ENCODE data around the gene LRRC55.
A peak's percentile ranks its signal among the peaks of the same experiment; 100 is the strongest.

Gene LRRC55

DNA sequence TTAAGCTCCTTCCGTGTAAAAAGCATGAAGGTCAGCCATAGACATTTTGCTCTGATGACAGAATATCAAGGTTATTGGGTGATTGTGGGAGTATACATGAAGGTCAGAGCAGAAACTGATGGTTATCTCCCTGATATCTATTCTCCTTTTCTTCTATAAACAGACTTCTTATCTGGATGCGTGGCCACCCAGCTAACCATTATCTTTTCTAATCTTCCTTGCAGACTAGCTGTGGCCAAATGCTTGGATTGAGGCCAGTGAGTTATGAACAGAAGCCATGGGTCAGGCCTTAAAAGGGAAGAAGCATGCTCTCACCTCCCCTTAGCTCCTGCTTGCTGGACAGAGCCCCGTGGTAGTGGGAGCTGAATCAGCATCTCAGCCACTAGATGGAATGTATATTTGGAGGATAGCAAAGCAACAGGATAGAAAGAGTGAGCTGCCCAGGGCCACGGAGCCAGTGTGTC lies 31.3 kb upstream of the LRRC55 start:
- Histone ChIP-seq H3K4me1 (ENCODE audit: control insufficient read depth, insufficient read depth, low read length) (peaks cover 24% of the 10 kb centered on the region), H3K4me3 (ENCODE audit: low read depth, low read length) (no peak overlapping the region), H3K27ac (ENCODE audit: low read depth, low read length) (no peak overlapping the region; the same call in 1 of the 2 replicates), H3K36me3 (ENCODE audit: control insufficient read depth, insufficient read depth, low read length) (no peaks in the 10 kb centered on the region), H3K9me3 (ENCODE audit: control insufficient read depth, insufficient read depth, low read depth, low read length) (no peaks in the 10 kb centered on the region), H3K9ac (ENCODE audit: low read length) (peak overlapping the region; percentile 29), H3K27me3 (ENCODE audit: control insufficient read depth, insufficient read depth, low read length) (no peaks in the 10 kb centered on the region)

DNA sequence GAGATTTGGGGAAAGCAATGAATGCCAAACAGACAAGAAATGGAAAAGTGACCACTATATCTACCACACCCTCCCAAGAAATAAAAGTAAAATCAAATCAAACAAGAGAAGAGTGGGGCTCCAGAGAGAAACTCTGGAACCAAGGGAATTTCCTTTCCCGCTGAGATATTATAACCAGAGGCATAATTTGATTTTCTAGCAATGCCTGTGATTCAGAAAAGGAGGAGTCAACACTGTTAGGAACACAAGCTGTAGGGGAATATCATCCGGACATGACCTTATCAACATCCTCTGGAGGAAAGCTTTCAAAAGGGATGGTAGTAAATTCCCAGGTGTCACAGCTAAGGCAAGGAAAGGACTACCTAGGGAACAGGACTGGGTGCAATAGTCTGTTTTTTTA lies 29.6 kb upstream of the LRRC55 start:
- no peaks in the 10 kb centered on the region for H3K36me3 ChIP-seq (ENCODE audit: control insufficient read depth, insufficient read depth, low read length)
- H3K9ac ChIP-seq (ENCODE audit: low read length), result no peak overlapping the region
- H3K27me3 ChIP-seq (ENCODE audit: control insufficient read depth, insufficient read depth, low read length), result no peaks in the 10 kb centered on the region
- no peak overlapping the region for H3K27ac ChIP-seq (ENCODE audit: low read depth, low read length)
- peaks cover 37% of the 10 kb centered on the region for H3K4me1 ChIP-seq (ENCODE audit: control insufficient read depth, insufficient read depth, low read length)
- no peaks in the 10 kb centered on the region for H3K9me3 ChIP-seq (ENCODE audit: control insufficient read depth, insufficient read depth, low read depth, low read length)
- no peak overlapping the region for H3K4me3 ChIP-seq (ENCODE audit: low read depth, low read length)

DNA sequence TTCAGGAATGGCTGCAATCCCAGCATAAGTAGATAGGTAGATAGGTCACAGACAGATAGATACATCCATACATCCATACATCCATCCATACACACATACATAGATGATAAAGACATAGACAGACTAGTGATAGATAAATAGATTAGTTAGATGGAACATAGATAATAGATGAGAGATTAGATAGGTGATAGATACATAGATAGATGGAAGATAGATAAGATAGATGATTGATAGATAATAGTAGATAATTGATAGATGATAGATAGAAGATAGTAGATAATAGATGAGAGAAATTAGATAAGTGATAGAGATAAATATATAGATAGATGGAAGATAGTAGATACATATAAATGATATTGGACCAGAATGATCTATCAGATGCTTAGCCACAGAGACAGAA lies 28.3 kb upstream of the LRRC55 start:
- Histone ChIP-seq H3K27ac (ENCODE audit: low read depth, low read length) (no peak overlapping the region), H3K4me1 (ENCODE audit: control insufficient read depth, insufficient read depth, low read length) (peaks cover 40% of the 10 kb centered on the region), H3K36me3 (ENCODE audit: control insufficient read depth, insufficient read depth, low read length) (no peaks in the 10 kb centered on the region), H3K9me3 (ENCODE audit: control insufficient read depth, insufficient read depth, low read depth, low read length) (no peaks in the 10 kb centered on the region), H3K4me3 (ENCODE audit: low read depth, low read length) (no peak overlapping the region), H3K27me3 (ENCODE audit: control insufficient read depth, insufficient read depth, low read length) (no peaks in the 10 kb centered on the region), H3K9ac (ENCODE audit: low read length) (no peak overlapping the region)

DNA sequence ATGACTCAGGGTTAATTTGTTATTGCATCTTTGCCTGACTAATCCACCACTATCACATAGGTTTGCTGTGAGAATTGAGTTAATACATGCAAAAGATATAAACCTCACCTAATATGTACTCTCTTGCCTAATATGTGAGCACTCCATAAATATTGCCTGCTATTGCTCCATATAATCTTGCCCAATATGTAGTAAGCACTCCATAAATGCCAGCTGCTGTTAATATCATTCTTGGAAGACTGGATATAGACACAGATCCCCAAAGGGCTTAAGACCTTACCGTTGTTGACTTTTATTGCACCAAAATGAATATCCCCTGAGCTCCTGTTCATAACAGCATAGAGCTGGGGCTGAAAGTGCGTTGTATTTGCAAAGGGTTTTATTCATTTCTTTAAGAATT lies 27.0 kb upstream of the LRRC55 start:
- Histone ChIP-seq H3K9me3 (ENCODE audit: control insufficient read depth, insufficient read depth, low read depth, low read length) (no peaks in the 10 kb centered on the region), H3K4me1 (ENCODE audit: control insufficient read depth, insufficient read depth, low read length) (peaks cover 40% of the 10 kb centered on the region), H3K4me3 (ENCODE audit: low read depth, low read length) (no peak overlapping the region), H3K27me3 (ENCODE audit: control insufficient read depth, insufficient read depth, low read length) (no peaks in the 10 kb centered on the region), H3K9ac (ENCODE audit: low read length) (no peak overlapping the region), H3K36me3 (ENCODE audit: control insufficient read depth, insufficient read depth, low read length) (no peaks in the 10 kb centered on the region), H3K27ac (ENCODE audit: low read depth, low read length) (no peak overlapping the region)

DNA sequence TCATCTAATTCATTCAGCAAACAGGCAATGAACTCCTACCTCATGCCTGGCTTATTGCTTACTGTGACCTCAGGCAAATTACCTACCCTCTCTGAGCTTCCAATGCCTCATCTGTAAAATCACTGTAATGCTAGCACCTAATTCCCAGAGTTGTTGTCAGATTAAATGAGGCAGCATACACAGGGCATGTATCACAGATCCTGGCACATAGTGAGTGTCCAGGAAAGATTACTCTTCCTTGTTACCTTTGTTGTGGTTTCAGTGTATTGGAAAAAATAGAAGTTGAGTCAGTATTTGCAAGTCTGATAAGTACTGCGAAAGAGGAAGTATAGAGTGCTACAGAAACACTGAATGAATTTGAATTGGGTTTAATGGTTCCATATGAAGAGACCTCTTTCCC lies 26.4 kb upstream of the LRRC55 start:
- H3K4me1 ChIP-seq (ENCODE audit: control insufficient read depth, insufficient read depth, low read length), result peaks cover 36% of the 10 kb centered on the region
- H3K36me3 ChIP-seq (ENCODE audit: control insufficient read depth, insufficient read depth, low read length), result no peaks in the 10 kb centered on the region
- H3K9me3 ChIP-seq (ENCODE audit: control insufficient read depth, insufficient read depth, low read depth, low read length), result no peaks in the 10 kb centered on the region
- no peak overlapping the region for H3K4me3 ChIP-seq (ENCODE audit: low read depth, low read length)
- no peak overlapping the region for H3K9ac ChIP-seq (ENCODE audit: low read length)
- no peak overlapping the region for H3K27ac ChIP-seq (ENCODE audit: low read depth, low read length)
- no peaks in the 10 kb centered on the region for H3K27me3 ChIP-seq (ENCODE audit: control insufficient read depth, insufficient read depth, low read length)

DNA sequence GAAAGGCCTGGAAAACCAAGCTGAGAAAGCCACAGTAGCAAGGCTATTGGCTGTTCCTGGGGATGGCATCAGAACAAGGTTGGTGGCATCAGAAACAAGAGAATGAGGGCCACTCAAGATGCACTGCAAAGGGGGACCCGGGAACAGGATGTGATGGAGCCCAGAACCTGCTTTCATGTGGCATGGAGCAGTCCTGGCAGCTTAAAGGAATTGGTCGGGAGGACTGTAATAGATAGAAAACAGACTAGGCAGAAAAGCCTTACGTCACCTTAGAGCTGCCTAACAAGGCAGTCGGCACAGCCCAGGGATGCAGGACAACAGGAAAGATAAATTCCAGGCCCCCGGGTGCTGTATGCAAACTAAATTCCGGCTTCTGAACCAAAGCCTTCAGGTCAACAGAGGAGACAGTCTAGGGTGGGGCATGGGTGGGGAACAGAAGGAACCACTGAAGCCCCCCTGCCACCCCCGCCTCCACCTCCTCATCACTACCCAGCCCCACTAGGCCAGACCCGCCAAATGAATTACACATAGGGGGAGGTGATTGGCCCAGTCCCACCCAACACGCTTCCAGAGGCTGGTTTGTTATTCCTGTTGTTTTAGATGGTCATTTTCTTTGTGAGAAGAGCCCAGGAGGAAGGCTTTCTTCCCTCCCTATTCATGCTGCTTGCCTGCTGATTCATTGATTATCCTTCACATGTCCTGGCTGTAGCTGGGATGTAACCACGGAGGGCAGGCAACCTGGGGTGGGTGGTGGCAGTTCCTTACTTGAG lies 25.7 kb upstream of the LRRC55 start:
- H3K27ac ChIP-seq (ENCODE audit: low read depth, low read length), result peak overlapping the region; percentile 7; the same call in 1 of the 2 replicates
- H3K4me1 ChIP-seq (ENCODE audit: control insufficient read depth, insufficient read depth, low read length), result peaks cover 32% of the 10 kb centered on the region
- no peaks in the 10 kb centered on the region for H3K9me3 ChIP-seq (ENCODE audit: control insufficient read depth, insufficient read depth, low read depth, low read length)
- H3K36me3 ChIP-seq (ENCODE audit: control insufficient read depth, insufficient read depth, low read length), result no peaks in the 10 kb centered on the region
- H3K27me3 ChIP-seq (ENCODE audit: control insufficient read depth, insufficient read depth, low read length), result no peaks in the 10 kb centered on the region
- H3K4me3 ChIP-seq (ENCODE audit: low read depth, low read length), result no peak overlapping the region
- H3K9ac ChIP-seq (ENCODE audit: low read length), result no peak overlapping the region

DNA sequence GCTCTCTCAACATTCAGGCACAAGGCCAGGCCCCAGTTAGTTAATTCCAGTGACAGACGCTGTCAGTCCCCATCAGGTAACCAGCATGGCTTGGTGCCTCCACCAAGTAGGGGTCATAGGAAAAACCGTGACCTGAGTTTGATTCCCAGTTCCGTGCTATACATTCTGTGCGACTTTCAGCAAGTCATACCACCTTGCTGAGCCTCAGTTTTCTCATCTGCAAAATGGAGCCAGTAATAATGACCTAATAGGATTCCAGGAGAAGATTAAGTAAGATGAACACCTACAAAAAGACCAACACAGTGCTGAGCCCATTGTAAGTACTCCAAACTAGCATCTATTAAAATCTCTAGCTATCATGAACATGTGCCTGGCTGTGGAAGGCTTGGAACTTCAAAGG lies 24.8 kb upstream of the LRRC55 start:
- no peak overlapping the region for H3K4me3 ChIP-seq (ENCODE audit: low read depth, low read length)
- no peaks in the 10 kb centered on the region for H3K36me3 ChIP-seq (ENCODE audit: control insufficient read depth, insufficient read depth, low read length)
- no peak overlapping the region for H3K9ac ChIP-seq (ENCODE audit: low read length)
- H3K27me3 ChIP-seq (ENCODE audit: control insufficient read depth, insufficient read depth, low read length), result no peaks in the 10 kb centered on the region
- no peak overlapping the region for H3K27ac ChIP-seq (ENCODE audit: low read depth, low read length)
- H3K4me1 ChIP-seq (ENCODE audit: control insufficient read depth, insufficient read depth, low read length), result peaks cover 27% of the 10 kb centered on the region
- no peaks in the 10 kb centered on the region for H3K9me3 ChIP-seq (ENCODE audit: control insufficient read depth, insufficient read depth, low read depth, low read length)

DNA sequence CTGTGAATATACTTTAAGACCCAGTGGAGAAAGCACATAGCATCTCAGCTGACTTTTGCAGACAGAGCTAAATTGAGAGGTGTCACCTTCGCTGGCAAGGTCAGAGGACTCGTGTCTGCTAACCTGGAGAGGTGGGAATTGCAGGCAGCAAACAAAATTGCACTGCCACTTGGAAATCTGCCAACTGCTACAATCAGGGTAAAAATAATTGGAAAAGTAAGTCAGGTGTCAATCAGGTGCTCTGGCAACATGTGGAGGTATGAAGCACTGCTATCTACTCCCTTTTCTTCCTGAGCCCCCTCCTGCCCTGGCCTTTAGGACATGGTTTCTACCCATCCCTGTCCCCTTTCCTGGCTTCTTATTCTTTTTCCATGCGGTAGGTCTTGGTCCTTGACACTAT lies 24.1 kb upstream of the LRRC55 start:
- Histone ChIP-seq H3K27me3 (ENCODE audit: control insufficient read depth, insufficient read depth, low read length) (no peaks in the 10 kb centered on the region), H3K4me3 (ENCODE audit: low read depth, low read length) (no peak overlapping the region), H3K9ac (ENCODE audit: low read length) (no peak overlapping the region), H3K27ac (ENCODE audit: low read depth, low read length) (no peak overlapping the region), H3K4me1 (ENCODE audit: control insufficient read depth, insufficient read depth, low read length) (peaks cover 28% of the 10 kb centered on the region), H3K9me3 (ENCODE audit: control insufficient read depth, insufficient read depth, low read depth, low read length) (no peaks in the 10 kb centered on the region), H3K36me3 (ENCODE audit: control insufficient read depth, insufficient read depth, low read length) (no peaks in the 10 kb centered on the region)

DNA sequence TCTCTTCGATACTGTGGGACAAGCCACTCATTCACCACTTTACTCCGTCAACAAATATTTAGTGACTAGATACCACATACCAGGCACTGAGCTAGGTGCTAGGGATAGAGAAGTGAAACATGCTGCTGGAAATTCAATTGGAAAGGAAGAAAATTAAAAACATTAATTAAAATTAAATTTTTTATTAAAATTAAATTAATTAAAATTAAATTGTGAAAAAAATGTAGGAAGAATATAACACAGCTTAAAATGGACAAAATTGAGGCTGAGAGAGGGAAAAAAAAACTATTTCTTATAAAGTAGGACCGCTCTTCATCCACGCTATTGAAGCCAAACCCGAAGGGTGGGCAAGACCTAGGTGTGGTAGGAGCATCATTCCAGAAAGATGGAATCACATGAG lies 23.6 kb upstream of the LRRC55 start:
- Histone ChIP-seq H3K27me3 (ENCODE audit: control insufficient read depth, insufficient read depth, low read length) (no peaks in the 10 kb centered on the region), H3K4me3 (ENCODE audit: low read depth, low read length) (no peak overlapping the region), H3K4me1 (ENCODE audit: control insufficient read depth, insufficient read depth, low read length) (peaks cover 28% of the 10 kb centered on the region), H3K9me3 (ENCODE audit: control insufficient read depth, insufficient read depth, low read depth, low read length) (no peaks in the 10 kb centered on the region), H3K36me3 (ENCODE audit: control insufficient read depth, insufficient read depth, low read length) (no peaks in the 10 kb centered on the region), H3K27ac (ENCODE audit: low read depth, low read length) (no peak overlapping the region), H3K9ac (ENCODE audit: low read length) (no peak overlapping the region)

DNA sequence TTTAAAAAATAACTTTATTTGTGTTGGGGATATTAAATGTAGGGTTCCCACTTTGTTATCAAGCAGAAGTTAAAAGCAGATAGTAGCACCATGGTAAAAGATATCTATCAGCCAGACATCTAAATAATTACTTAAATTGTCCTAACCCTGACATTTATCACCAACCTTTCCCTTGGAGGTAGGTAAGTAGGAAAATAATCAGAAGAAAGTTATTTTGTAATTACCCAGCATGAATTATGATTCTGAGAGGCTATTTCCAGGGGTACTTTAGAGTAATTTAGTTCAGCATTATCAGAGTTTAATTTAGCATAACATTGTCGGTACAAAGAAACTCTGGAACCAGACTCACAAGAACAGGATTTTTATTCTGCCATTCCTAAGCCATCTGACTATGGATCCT lies 23.2 kb upstream of the LRRC55 start:
- peaks cover 28% of the 10 kb centered on the region for H3K4me1 ChIP-seq (ENCODE audit: control insufficient read depth, insufficient read depth, low read length)
- H3K9ac ChIP-seq (ENCODE audit: low read length), result no peak overlapping the region
- no peak overlapping the region for H3K4me3 ChIP-seq (ENCODE audit: low read depth, low read length)
- no peaks in the 10 kb centered on the region for H3K36me3 ChIP-seq (ENCODE audit: control insufficient read depth, insufficient read depth, low read length)
- H3K9me3 ChIP-seq (ENCODE audit: control insufficient read depth, insufficient read depth, low read depth, low read length), result no peaks in the 10 kb centered on the region
- no peak overlapping the region for H3K27ac ChIP-seq (ENCODE audit: low read depth, low read length)
- H3K27me3 ChIP-seq (ENCODE audit: control insufficient read depth, insufficient read depth, low read length), result no peaks in the 10 kb centered on the region

DNA sequence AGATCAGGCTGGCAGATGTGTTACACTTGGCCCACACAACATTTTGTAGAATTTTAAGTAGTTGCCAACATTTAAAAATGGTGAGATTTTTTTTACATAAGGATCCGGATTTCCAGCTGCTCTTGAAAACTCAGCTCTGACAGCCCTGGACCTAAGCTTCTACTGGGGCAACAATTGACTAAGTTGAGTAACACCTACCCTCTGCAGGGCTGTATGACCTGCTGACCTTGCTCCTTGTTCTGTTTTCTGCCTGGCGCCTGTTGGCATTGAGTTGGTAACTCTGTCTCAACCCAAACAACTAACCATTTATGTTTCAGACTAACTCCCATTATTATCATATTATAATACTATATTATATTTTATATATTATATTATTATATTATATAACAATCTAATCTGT lies 21.1 kb upstream of the LRRC55 start:
- Histone ChIP-seq H3K4me1 (ENCODE audit: control insufficient read depth, insufficient read depth, low read length) (peaks cover 18% of the 10 kb centered on the region), H3K9me3 (ENCODE audit: control insufficient read depth, insufficient read depth, low read depth, low read length) (no peaks in the 10 kb centered on the region), H3K36me3 (ENCODE audit: control insufficient read depth, insufficient read depth, low read length) (no peaks in the 10 kb centered on the region), H3K27me3 (ENCODE audit: control insufficient read depth, insufficient read depth, low read length) (no peaks in the 10 kb centered on the region), H3K9ac (ENCODE audit: low read length) (no peak overlapping the region), H3K4me3 (ENCODE audit: low read depth, low read length) (no peak overlapping the region), H3K27ac (ENCODE audit: low read depth, low read length) (no peak overlapping the region)

Measured in HUES6 (cell line).